Astrocyte of the cerebellum (primary cell): ENCODE results near the gene RIPOR1.

Experiments used
- DNase-seq: peaks from one replicate; pipeline ENCODE4 v3.0.0-alpha.2; 2011; ENCODE audit warnings: low read depth
- H3K4me3 ChIP-seq: 2 replicates; pipeline ENCODE4 v1.5.1; 2011; ENCODE audit warnings: mild to moderate bottlenecking, low read depth, low read length, moderate library complexity
- in situ Hi-C: cut with HindIII; loops from 2 replicates; pipeline ENCODE4 v1.10.0; 2017; ENCODE audit warnings: low sequenced_read_pairs
- TF ChIP-seq, protein P1 (sequence below): IDR thresholded peaks from 2 replicates; pipeline ENCODE4 v1.5.1; 2012; ENCODE audit warnings: low read length, low read depth, moderate library complexity, mild to moderate bottlenecking; ENCODE audit errors: missing control alignments

The RIPOR1 gene

DNA sequence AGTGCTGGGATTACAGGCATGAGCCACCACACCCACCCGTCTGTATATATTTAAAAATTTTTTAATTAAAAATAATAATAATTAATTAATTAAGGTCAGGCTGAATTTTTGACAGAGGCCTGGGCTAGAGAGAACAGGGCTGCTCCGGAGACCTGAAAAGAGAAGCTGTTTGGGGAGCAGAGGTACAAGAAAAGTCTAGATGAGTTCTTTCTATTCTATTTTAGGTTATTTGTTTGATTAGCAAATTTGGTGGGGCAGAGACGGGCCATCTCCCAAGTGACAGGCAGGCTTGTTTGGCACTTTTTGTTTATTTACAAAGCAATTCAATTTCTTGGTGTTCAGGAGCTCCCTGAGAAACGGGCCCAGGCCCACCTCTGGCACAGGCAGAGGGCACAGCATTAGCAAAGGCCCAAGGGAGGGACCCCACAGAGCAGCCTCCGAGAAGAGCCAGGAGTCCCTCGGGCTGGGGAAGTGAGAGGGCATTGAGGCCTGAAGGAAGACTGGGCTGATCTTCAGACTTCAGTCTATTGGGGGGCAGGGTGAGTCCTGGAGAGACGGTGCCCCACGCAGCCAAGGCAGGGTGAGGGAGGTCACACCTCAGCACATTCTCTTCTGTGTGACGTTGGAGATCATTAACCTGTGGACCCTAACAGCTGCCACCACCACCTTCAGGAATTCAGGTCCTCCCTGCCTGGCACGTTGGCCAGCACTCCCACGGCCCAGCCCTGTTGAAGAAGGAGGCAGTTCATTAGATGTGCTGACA lies 10.8 kb upstream of the RIPOR1 start:
- in situ Hi-C loops: no loop called here
- no peak for DNase-seq
- H3K4me3 ChIP-seq: no peak overlapping the region
- TF ChIP-seq, protein P1, sequence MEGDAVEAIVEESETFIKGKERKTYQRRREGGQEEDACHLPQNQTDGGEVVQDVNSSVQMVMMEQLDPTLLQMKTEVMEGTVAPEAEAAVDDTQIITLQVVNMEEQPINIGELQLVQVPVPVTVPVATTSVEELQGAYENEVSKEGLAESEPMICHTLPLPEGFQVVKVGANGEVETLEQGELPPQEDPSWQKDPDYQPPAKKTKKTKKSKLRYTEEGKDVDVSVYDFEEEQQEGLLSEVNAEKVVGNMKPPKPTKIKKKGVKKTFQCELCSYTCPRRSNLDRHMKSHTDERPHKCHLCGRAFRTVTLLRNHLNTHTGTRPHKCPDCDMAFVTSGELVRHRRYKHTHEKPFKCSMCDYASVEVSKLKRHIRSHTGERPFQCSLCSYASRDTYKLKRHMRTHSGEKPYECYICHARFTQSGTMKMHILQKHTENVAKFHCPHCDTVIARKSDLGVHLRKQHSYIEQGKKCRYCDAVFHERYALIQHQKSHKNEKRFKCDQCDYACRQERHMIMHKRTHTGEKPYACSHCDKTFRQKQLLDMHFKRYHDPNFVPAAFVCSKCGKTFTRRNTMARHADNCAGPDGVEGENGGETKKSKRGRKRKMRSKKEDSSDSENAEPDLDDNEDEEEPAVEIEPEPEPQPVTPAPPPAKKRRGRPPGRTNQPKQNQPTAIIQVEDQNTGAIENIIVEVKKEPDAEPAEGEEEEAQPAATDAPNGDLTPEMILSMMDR: no peak

DNA sequence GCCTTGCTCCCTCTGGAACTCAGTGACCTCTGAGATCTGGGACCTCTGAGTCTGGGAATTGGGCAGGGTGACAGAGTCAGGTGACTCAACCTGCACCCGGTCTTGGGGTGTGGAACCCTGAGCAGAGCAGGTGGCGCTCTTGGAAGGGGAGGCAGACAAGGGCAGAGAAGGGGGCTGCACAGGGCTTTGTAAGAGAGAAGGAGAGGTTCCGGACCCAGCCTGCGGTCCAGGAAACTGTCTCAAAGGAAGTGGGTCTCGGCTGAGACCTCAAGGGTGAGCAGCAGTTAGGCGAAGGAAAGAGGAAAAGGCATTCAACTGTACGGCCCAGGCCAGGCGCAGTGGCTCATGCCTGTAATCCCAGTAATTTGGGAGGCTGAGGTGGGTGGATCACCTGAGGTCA lies 10.0 kb upstream of the RIPOR1 start:
- H3K4me3 ChIP-seq: no peak overlapping the region
- in situ Hi-C loops: no loop called here
- TF ChIP-seq, protein P1: no peak
- no peak for DNase-seq

DNA sequence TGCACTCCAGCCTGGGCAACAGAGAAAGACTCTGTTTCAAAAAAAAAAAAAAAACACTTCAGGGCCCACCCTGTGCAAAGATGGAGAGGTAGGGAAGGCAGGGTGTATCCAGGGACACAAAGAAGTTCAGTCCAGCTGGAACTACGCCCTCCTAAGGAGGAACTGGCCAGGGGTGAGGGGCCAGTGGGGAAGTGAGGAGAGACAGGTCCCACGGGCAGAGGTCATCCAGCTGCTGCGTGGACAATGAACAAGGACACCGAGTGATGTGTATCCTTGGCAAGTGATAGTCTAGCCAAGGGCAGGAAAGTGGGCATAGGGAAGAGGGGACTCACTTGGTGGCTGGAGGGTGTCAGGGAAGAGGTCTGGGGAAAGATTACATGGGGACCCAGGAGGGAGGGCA lies 9.4 kb upstream of the RIPOR1 start:
- DNase-seq: no peak
- H3K4me3 ChIP-seq: no peak overlapping the region
- in situ Hi-C loops: no loop called here
- TF ChIP-seq, protein P1: no peak

DNA sequence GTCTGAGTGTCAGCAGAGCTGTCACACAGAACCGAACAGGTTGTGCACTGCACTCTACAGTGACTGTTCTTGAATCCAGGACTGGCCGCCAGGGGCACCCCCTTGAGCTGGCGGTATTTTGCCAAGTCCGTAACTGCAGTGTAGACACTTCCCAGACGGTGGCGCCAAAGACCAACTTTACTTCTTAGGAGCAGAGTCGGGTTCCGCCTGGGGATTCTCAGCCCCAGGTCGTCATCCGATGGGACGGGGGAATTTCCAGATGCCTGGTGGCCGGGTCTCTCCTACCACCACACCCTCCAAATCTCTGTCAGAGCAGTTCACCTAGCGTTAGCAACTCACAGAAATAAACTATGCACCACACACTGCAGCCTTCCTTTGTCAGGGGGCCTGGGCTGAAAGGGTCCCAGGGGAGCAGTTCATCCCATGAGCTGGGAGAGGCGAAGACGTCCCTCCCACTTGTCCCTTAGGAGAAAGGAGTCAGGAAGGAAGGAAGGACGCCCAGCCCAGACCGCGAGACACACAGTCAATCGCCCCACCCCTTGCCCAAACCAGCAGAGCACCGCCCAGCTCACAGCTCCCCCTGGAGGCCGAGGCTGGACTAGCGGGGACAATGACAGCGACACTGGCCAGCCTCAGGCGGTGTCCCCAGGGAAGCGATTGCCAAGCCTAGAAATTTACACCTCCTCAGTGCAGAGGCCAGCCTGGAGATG lies 7.4 kb upstream of the RIPOR1 start:
- DNase-seq: peak; percentile 90
- in situ Hi-C loops: no loop called here
- H3K4me3 ChIP-seq: peak overlapping the region; percentile 56
- TF ChIP-seq, protein P1: peak; percentile 93

DNA sequence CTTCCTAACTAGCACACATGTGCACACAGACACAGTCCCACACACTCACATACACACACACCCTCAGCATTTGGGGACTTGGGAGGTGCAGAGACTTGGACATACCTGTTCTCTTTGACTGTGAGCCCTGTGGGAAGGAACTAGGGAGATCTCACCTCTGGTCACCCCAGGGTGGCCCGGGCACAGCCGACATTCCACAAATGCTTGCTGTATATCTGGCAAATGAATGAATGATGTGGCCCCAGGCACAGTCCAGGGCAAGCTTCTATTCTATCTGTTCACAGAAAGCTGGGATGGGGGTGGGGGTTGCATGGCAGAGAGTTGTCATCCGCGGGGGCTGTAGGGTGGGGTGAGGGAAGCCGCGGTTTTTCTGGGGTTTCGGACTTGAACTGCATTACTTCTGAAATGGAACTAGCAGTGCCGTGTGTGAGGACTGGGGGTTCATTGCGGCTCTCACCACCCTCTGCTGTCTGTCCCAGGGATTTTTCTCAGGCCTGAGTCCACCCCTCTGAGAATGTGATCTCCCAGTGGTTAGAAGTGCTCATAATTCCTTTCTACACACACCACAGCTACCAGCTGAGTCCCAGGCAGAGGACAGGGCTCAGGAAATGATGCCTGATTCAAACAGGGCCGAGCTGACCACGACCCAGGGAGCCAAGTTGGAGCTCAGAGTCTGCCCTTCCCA lies 3.3 kb upstream of the RIPOR1 start:
- TF ChIP-seq, protein P1: peak; percentile 35
- DNase-seq: no peak
- in situ Hi-C loops: no loop called here
- no peak overlapping the region for H3K4me3 ChIP-seq

DNA sequence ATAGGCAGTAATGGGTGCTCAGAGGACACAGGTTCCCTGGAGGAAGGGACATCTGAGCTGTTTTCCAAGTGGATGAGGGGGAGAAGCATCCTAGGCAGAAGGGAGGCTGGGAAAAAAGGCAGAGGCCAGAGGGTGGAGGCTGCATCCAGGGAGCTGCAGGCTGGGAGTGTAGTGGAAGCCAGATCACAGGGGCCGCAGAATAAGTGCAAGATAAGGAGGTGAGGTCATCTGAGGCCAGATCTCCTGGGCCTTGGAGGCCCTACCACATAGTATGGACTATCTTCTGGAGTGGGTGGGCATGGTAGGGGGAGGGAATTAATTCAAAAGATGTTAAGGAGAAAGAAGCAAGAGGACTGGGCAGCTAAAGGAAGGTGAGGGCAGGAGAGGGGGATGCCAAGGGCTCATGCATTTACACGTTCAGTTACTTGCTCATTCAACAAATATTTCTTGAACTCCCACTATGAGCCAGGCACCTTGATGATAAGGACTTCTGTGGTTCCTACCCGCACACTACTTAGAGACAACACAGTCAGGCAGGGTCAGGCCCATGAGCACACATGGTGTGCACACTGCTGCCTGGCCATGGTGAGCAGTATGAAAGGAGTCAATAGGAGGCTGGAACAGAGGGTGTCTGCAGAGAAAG lies 2.4 kb upstream of the RIPOR1 start:
- TF ChIP-seq, protein P1: no peak
- in situ Hi-C loops: no loop called here
- H3K4me3 ChIP-seq: no peak overlapping the region
- DNase-seq: no peak
